ENCODE results near the gene IGSF5. TPM values are rescaled to one million over a fixed set of nuclear protein-coding genes. Genes with fewer than 3 reads are reported as not detected.

IGSF5 gene
- total RNA-seq, 1 donor from 2014 or later: not detected

DNA sequence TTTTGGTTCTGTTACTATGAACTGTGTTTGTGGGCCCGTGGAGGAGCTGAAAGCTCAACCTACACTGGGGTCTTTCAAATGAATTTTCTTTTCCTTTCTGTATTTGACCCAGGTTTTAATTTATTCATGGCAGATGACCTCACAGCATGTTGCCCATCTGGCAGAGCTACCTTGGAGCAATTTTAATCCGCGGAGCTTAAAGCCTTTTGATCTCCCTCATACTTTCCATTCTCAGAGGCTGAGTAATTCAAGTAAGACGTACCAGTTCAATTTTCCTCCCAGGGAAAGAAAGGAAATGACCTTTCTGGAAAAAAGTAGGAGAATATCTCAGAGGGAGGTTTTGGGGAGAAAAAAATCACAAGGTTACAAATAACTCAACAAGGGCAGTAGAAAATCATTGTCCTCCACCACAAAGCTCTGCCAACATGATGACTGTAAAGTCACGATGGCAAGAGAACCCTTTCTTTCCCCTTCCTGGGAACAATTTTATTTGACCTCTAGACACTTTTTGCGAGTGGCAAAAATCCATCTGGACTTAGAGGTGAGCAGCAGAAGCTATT, 100.7 kb downstream of the IGSF5 start:
- peaks cover 6% of the 10 kb centered on the region for H3K9me3 Mint-ChIP-seq
- intact Hi-C loops (cut with micrococcal nuclease): no loop called here

DNA sequence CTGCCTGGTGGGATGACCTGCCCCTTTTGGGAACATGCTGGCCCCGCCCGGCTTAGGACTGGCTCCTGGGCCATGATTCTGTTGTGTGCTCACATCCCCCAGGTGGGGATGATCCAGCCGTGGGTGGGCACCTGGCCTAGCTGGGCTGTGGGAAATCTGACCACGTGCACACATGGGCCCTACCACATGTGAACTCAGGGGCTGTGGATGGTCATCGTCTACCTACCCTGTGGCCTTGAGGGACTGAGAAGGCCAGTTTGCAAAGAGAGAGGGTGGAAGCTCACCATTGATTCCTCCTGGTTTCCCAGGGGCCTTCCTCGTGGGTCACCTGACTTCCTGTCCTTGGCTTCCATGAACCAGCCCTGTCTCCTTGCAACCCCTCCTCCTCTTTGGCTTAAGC, 102.9 kb downstream of the IGSF5 start:
- DNase-seq (ENCODE audit: low spot score): no peak
- peaks cover 6% of the 10 kb centered on the region for H3K9me3 Mint-ChIP-seq
- intact Hi-C loops (cut with micrococcal nuclease): no loop called here
- H3K36me3 Mint-ChIP-seq (ENCODE audit: low read depth): no peaks in the 10 kb centered on the region
- no peaks in the 10 kb centered on the region for H3K27me3 Mint-ChIP-seq (ENCODE audit: low read depth)
- no peaks in the 10 kb centered on the region for H3K4me1 Mint-ChIP-seq (ENCODE audit: low read depth)
- no peak overlapping the region for H3K27ac Mint-ChIP-seq
- no peak overlapping the region for H3K4me3 Mint-ChIP-seq (ENCODE audit: low read depth)

More for the DNA sequence above, 100.7 kb downstream of the IGSF5 start:
- no peak for DNase-seq (ENCODE audit: low spot score)
- Mint-ChIP-seq H3K4me1 (ENCODE audit: low read depth) (no peaks in the 10 kb centered on the region), H3K27ac (no peak overlapping the region), H3K36me3 (ENCODE audit: low read depth) (no peaks in the 10 kb centered on the region), H3K27me3 (ENCODE audit: low read depth) (no peaks in the 10 kb centered on the region), H3K4me3 (ENCODE audit: low read depth) (no peak overlapping the region)

DNA sequence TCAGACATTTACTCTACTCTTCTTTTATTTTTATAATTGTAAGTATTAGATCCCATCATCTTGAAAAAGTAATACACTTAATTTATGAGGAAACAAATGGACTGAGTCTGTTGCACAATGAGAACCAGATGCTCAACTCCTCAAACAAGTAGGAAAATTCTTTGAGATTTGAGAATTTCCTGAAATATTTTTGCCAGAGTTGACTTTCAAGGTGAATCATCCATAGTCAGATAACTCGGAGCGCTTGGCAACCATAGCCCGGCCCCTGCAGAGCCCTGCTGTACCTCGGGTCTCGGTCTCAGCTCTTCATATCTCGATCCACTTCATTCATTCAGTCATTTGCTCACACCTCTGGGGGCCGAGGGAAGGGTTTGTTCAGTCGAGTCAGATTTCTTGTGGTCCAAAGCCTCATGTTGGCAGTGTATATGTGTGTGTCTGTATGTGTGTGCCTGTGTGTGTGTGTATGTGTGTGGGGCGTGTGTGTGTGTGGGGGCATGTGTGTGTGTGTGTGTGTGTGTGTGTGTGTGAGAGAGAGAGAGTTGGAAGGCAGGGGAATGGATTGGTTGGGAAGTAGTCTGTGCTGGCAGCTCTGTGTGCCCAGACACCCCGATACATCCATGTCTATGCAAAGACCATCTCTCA, 104.2 kb downstream of the IGSF5 start:
- Mint-ChIP-seq H3K27me3 (ENCODE audit: low read depth) (no peaks in the 10 kb centered on the region), H3K4me3 (ENCODE audit: low read depth) (no peak overlapping the region), H3K4me1 (ENCODE audit: low read depth) (no peaks in the 10 kb centered on the region), H3K36me3 (ENCODE audit: low read depth) (no peaks in the 10 kb centered on the region), H3K9me3 (peaks cover 5% of the 10 kb centered on the region), H3K27ac (no peak overlapping the region)
- intact Hi-C loops (cut with micrococcal nuclease): no loop called here
- no peak for DNase-seq (ENCODE audit: low spot score)

DNA sequence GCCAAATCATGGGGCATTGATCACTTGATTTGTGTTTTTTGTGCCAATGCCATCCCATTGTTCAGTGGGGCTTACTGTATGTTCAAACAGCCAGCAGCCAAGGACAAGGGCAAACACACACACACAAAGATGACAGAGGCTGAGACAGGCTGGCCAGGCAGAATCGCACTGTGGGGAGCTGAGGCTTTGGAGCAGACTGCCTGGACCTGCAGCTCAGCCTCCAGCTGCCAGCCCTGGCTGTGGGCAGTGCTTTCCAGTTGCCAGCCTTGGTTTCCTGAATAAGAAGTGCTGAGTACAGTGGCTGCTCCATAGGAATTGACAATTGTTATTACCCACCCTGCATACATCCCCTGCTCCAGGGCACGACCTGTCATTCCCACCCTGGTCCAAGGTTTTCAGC, 105.3 kb downstream of the IGSF5 start:
- H3K27ac Mint-ChIP-seq: no peak overlapping the region
- H3K27me3 Mint-ChIP-seq (ENCODE audit: low read depth): no peaks in the 10 kb centered on the region
- peaks cover 4% of the 10 kb centered on the region for H3K9me3 Mint-ChIP-seq
- no peak for DNase-seq (ENCODE audit: low spot score)
- H3K36me3 Mint-ChIP-seq (ENCODE audit: low read depth): no peaks in the 10 kb centered on the region
- intact Hi-C loops (cut with micrococcal nuclease): no loop called here
- no peaks in the 10 kb centered on the region for H3K4me1 Mint-ChIP-seq (ENCODE audit: low read depth)
- H3K4me3 Mint-ChIP-seq (ENCODE audit: low read depth): no peak overlapping the region

DNA sequence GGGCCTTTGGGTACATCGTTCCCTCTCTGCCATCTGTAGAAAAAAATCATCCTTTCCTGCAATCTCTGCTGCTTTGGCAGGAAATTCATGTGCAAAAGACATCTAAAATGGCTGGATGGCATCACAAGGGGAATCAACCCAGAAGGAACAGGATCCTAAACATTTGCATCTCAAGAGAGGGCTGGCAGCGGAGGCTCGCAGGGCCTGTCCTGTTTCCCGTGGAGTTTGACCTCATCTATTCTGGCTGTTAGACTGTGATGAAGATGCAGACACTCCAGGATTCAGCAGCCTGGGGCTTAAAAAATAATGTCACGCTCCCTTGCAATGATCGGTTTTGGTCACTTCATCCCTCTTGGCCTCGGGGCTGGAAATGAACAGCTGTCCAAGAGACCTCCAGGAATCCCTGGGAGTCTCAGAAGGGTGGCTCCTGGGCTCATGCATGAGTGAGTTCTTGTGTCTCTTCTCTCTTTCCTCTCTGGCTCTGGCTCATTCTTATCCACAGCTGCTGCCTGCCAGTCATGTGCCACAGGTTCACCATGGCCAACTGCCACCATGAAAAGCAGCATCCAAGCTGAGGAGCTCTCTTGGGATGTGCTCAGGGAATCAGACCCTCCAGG, 106.1 kb downstream of the IGSF5 start:
- no peak overlapping the region for H3K27ac Mint-ChIP-seq
- no peaks in the 10 kb centered on the region for H3K27me3 Mint-ChIP-seq (ENCODE audit: low read depth)
- no peaks in the 10 kb centered on the region for H3K36me3 Mint-ChIP-seq (ENCODE audit: low read depth)
- no peak for DNase-seq (ENCODE audit: low spot score)
- no peaks in the 10 kb centered on the region for H3K4me1 Mint-ChIP-seq (ENCODE audit: low read depth)
- intact Hi-C loops (cut with micrococcal nuclease): no loop called here
- H3K9me3 Mint-ChIP-seq: peaks cover 4% of the 10 kb centered on the region
- no peak overlapping the region for H3K4me3 Mint-ChIP-seq (ENCODE audit: low read depth)

Other genes with a start within 250 kb of the IGSF5 start
- not detected in 2 replicates for gene B3GALT5, start 132.2 kb upstream of the IGSF5 start, total RNA-seq
- not detected in 2 replicates for gene PCP4, start 122.3 kb downstream of the IGSF5 start, total RNA-seq

Data from activated T-helper 2 cell treated with anti-CD3 and anti-CD28 coated beads, Interferon-gamma antibody, Interleukin-2, Interleukin-4, amounts not matched to agents 10 μg/mL and 5 μg/mL and 100 μg/mL, durations not matched to agents 14 hours and 24 hours and 36 hours (primary cell).